Measurements from ENCODE around the gene TOGARAM2.

TOGARAM2 gene

DNA sequence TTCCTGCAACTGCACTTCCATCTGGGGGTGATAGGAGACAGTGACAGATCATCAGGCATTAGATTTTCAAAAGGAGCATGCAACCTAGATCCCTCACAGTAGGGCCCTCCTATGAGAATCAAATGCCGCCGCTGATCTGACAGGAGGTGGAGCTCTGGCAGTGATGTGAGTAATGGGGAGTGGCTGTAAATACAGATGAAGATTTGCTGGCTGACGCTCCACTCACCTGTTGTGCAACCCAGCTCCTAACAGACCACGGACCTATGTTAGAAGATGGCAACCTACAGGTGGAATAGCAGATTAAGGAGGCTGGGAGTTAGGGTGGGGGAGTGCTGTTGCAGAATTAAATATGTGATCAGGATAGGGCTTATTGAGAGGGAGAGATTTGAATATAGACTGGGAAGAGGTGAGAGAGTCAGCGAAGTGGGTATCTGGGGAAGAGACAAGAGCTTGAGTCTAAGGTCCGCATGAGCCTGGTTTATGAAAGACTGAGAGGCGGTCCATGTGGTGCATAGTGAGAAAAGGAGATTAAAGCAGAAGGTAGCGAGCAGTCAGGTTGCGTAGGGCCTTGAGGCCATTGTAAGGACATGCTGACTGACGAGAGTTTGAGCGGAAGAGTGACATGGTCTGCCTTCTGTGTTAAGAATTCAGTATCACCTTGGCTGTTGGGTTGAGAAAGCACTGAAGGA, 31.3 kb upstream of the TOGARAM2 start:
- TF ChIP-seq, protein P1, sequence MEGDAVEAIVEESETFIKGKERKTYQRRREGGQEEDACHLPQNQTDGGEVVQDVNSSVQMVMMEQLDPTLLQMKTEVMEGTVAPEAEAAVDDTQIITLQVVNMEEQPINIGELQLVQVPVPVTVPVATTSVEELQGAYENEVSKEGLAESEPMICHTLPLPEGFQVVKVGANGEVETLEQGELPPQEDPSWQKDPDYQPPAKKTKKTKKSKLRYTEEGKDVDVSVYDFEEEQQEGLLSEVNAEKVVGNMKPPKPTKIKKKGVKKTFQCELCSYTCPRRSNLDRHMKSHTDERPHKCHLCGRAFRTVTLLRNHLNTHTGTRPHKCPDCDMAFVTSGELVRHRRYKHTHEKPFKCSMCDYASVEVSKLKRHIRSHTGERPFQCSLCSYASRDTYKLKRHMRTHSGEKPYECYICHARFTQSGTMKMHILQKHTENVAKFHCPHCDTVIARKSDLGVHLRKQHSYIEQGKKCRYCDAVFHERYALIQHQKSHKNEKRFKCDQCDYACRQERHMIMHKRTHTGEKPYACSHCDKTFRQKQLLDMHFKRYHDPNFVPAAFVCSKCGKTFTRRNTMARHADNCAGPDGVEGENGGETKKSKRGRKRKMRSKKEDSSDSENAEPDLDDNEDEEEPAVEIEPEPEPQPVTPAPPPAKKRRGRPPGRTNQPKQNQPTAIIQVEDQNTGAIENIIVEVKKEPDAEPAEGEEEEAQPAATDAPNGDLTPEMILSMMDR (IDR thresholded peaks at IDR 0.05; ENCODE audit: insufficient read depth, low read depth, low read length, missing control alignments), result no peak
- H3K4me3 ChIP-seq (ENCODE audit: low read depth, low read length), result no peak overlapping the region
- DNase-seq (ENCODE audit: low read depth), result peak; percentile 7

- DNase-seq (ENCODE audit: low read depth), result no peak
- TF ChIP-seq, protein P1 (IDR thresholded peaks at IDR 0.05; ENCODE audit: insufficient read depth, low read depth, low read length, missing control alignments), result no peak
- H3K4me3 ChIP-seq (ENCODE audit: low read depth, low read length), result no peak overlapping the region
Observed at GRCh38 chr2:28950941-28951630, 30.0 kb upstream of the TOGARAM2 start.

DNA sequence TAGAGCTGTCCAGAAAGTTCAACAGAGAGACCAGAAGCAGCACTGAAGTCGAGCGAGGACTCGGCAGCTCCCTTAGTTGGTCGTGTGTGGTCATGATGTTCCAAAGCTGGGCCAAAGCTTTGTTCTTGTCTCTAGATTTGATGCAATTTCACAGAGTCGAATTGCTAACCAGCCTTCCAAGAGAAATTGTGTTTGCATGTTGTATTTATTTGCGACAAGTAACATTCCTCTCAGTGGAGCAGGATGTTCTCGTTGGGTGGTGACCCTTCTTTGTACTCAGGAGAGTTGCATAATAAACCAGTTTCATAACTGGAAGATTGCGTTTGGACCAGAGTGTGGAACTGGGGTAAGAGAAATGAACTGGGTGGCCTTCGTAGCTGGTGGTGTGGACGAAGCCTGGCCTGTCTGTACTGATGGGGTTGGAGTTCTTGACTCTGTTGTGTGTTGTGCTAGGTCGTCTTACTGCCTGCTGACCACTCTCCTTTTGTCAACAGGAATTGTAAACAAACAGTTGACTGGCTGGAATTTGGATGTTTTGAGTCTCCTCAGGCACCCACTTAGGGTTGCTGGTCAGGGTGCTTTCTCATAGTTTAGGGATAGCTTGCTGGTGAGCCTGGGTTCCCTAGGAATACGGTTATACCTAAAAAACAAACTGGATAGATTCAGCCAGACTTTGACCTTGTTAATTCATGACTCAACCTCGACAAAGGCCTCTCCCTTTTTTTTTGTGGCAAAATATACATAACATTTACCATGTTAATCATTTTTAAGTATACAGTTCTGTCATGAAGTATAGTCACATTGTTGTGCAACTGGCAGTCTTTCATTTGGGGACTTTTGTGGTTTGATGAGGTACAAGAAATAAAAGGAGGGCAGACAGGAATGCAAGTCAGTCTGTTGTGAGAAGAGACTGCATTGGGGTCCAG, 28.9 kb upstream of the TOGARAM2 start:
- no peak overlapping the region for H3K4me3 ChIP-seq (ENCODE audit: low read depth, low read length)
- TF ChIP-seq, protein P1 (IDR thresholded peaks at IDR 0.05; ENCODE audit: insufficient read depth, low read depth, low read length, missing control alignments), result no peak
- no peak for DNase-seq (ENCODE audit: low read depth)

GRCh38 chr2:28952836-28953211, 28.3 kb upstream of the TOGARAM2 start:
- TF ChIP-seq, protein P1 (IDR thresholded peaks at IDR 0.05; ENCODE audit: insufficient read depth, low read depth, low read length, missing control alignments), result peak; percentile 17
- no peak for DNase-seq (ENCODE audit: low read depth)
- no peak overlapping the region for H3K4me3 ChIP-seq (ENCODE audit: low read depth, low read length)

- TF ChIP-seq, protein P1 (IDR thresholded peaks at IDR 0.05; ENCODE audit: insufficient read depth, low read depth, low read length, missing control alignments), result no peak
- no peak overlapping the region for H3K4me3 ChIP-seq (ENCODE audit: low read depth, low read length)
- no peak for DNase-seq (ENCODE audit: low read depth)
Observed at GRCh38 chr2:28955467-28955866, 25.6 kb upstream of the TOGARAM2 start.

GRCh38 chr2:28956415-28956826, 24.7 kb upstream of the TOGARAM2 start:
- peak; percentile 47 for DNase-seq (ENCODE audit: low read depth)
- TF ChIP-seq, protein P1 (IDR thresholded peaks at IDR 0.05; ENCODE audit: insufficient read depth, low read depth, low read length, missing control alignments), result no peak
- H3K4me3 ChIP-seq (ENCODE audit: low read depth, low read length), result no peak overlapping the region
